Transverse colon (tissue), 3 donors: ENCODE results near the gene ANXA5.

ENCODE experiments used
- CTCF ChIP-seq, 5 experiments: fragments of 200-600 bp in 3 of 5; fragments of 450-650 bp in 2 of 5; sonication (generic) in 3 of 5; IDR thresholded peaks; 1 replicate in 2 of 5; 2 replicates in 3 of 5; pipeline ENCODE4 v1.5.1; 2016 to 2017; ENCODE audit warnings: antibody characterized with exemption in 5 of 5, inconsistent platforms in 3 of 5, mild to moderate bottlenecking in 2 of 5, moderate library complexity in 1 of 5
- EP300 ChIP-seq: sonication (generic); formaldehyde crosslinking; IDR thresholded peaks from one replicate; pipeline ENCODE4 v1.6.1; 2017; ENCODE audit warnings: antibody characterized with exemption, low read depth

- no peak for TF ChIP-seq CTCF (IDR thresholded peaks at IDR 0.05)
- TF ChIP-seq EP300 = no peak
These were observed 63.1 kb downstream of the ANXA5 start for GRCh38 chr4:121633653-121634052.
